Naive thymus-derived CD8-positive, alpha-beta T cell (primary cell): Measurements from ENCODE around the gene SHKBP1. TPM values are rescaled to one million over a fixed set of nuclear protein-coding genes. Genes with fewer than 3 reads are reported as not detected.
A peak's percentile ranks its signal among the peaks of the same experiment; 100 is the strongest.
"Not testable (repeated sequence)": the region's sequence is repeated elsewhere in the genome, so short reads cannot be mapped to it uniquely, and the experiment has no call there.

Experiments
- ATAC-seq, 2 donors: fragments of 150-1000 bp; cut with Tn5 transposase in 1 of 2; sonication (Bioruptor Pico), chemical (Tn5 transposase) in 1 of 2; 1 replicate in 1 of 2; 2 replicates in 1 of 2; pipeline ENCODE4 v1.10.0; 2021; ENCODE audit warnings: mild to moderate bottlenecking in 2 of 2, moderate library complexity in 2 of 2
- POLR2A ChIA-PET: fragments of 350-600 bp; sonication (Branson Sonifier 250); formaldehyde crosslinking; loops from one replicate; lab custom pipeline; 2021; ENCODE audit warnings: antibody characterized with exemption; lab: Charles Lee
- DNase-seq, 10 donors: peaks; one replicate each; pipeline versions ENCODE4 v3.0.0 to v3.0.0-alpha.2; 2020 to 2022
- H3K27ac Mint-ChIP-seq, 10 donors: one replicate each; pipeline ENCODE4 v1.8.0; 2020 to 2022; ENCODE audit warnings: mild to moderate bottlenecking in 10 of 10, mixed read lengths in 10 of 10, moderate library complexity in 4 of 10, inconsistent platforms in 1 of 10
- H3K27me3 Mint-ChIP-seq, 5 donors: one replicate each; pipeline ENCODE4 v1.8.0; 2021 to 2022; ENCODE audit warnings: mixed read lengths in 5 of 5
- H3K36me3 Mint-ChIP-seq, 3 donors: one replicate each; pipeline ENCODE4 v1.8.0; 2020 to 2022; ENCODE audit warnings: mixed read lengths in 3 of 3, mild to moderate bottlenecking in 2 of 3, inconsistent platforms in 1 of 3
- H3K4me1 Mint-ChIP-seq, 4 donors: one replicate each; pipeline ENCODE4 v1.8.0; 2021 to 2022; ENCODE audit warnings: mixed read lengths in 4 of 4
- H3K4me3 Mint-ChIP-seq, 10 donors: one replicate each; pipeline ENCODE4 v1.8.0; 2020 to 2022; ENCODE audit warnings: mild to moderate bottlenecking in 10 of 10, mixed read lengths in 10 of 10, moderate library complexity in 6 of 10, inconsistent platforms in 1 of 10
- H3K9me3 Mint-ChIP-seq, 9 donors: one replicate each; pipeline ENCODE4 v1.8.0; 2020 to 2022; ENCODE audit warnings: mixed read lengths in 9 of 9, mild to moderate bottlenecking in 3 of 9, inconsistent platforms in 1 of 9, moderate library complexity in 1 of 9
- polyA plus RNA-seq, 3 donors: library from polyadenylated mRNA; unstranded; fragments of 300-500 nt; fragmentation: Illumina TruSeq; gene quantifications; one replicate each; pipeline ENCODE4 v1.2.3, GENCODE V29; 2021
- total RNA-seq, 8 experiments: library from RNA in 2 of 8; stranded (reverse) in 2 of 8; gene quantifications; one replicate each; pipeline ENCODE4 v1.2.3 and lab custom pipeline; 2021 to 2026

The SHKBP1 gene
- total and polyA plus RNA-seq, 5 experiments from 2014 or later, result 85.3 to 122 (median 98.9) TPM

DNA sequence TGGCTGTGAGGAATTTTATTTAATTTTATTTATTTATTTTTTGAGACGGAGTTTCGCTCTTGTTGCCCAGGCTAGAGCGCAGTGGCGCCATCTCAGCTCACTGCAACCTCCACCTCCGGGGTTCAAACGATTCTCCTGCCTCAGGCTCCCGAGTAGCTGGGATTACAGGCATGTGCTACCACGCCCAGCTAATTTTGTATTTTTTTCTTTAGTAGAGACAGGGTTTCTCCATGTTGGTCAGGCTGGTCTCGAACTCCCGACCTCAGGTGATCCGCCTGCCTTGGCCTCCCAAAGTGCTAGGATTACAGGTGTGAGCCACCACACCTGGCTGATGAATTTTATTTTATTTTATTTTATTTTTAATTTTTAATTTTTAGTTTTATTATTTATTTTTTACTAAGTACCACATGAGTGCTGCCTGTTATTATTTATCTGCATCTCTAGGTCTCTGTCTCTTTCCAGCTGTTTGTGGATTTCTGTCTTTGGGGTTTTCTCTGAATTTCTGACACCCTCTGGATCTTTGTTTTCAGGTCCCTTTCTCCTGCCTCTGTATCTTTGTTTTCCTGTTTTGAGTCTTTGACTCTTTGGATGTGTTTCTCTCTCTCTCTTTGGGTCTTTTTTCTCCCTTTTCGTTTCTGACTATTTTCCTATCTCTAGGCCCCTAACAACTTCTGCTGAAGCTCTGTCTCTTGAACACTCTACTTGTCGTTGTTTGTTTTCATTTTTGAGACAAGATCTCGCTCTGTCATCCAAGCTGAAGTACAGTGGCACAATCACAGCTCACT, 47.9 kb downstream of the SHKBP1 start:
- not testable (repeated sequence) for DNase-seq, H3K4me3 Mint-ChIP-seq, ATAC-seq, H3K27me3 Mint-ChIP-seq, H3K9me3 Mint-ChIP-seq
- Mint-ChIP-seq H3K4me1 (peaks cover 0 to 16% (median 3%) of the 10 kb centered on the region in 4 donors), H3K36me3 (peaks cover 0 to 60% (median 9%) of the 10 kb centered on the region in 3 donors), H3K27ac (peak overlapping the region in 6 of 10 donors; percentile 10 to 85 (median 50))
- POLR2A ChIA-PET, result interaction anchor here (0.6 to 1.6 kb wide), 2 partner anchors 10 to 1413 kb away, joined by 3 to 4 read pairs; no protein-coding TSS in a partner anchor

GRCh38 chr19:40625406-40626120, 48.9 kb downstream of the SHKBP1 start:
- no peaks in the 10 kb centered on the region for H3K9me3 Mint-ChIP-seq
- no peak overlapping the region for H3K4me3 Mint-ChIP-seq
- H3K27me3 Mint-ChIP-seq, result no peaks in the 10 kb centered on the region
- peak overlapping the region in 4 of 10 donors; percentile 20 to 83 (median 43) for H3K27ac Mint-ChIP-seq
- peaks cover 0 to 16% (median 7%) of the 10 kb centered on the region in 4 donors for H3K4me1 Mint-ChIP-seq
- peaks cover 4 to 60% (median 7%) of the 10 kb centered on the region in 3 donors for H3K36me3 Mint-ChIP-seq
- ATAC-seq, result no peak
- POLR2A ChIA-PET, result interaction anchor here (0.6 kb wide), 1 partner anchor 1414 kb away, joined by 4 read pairs; no protein-coding TSS in a partner anchor
- DNase-seq, result peak in 1 of 10 donors; percentile 37

DNA sequence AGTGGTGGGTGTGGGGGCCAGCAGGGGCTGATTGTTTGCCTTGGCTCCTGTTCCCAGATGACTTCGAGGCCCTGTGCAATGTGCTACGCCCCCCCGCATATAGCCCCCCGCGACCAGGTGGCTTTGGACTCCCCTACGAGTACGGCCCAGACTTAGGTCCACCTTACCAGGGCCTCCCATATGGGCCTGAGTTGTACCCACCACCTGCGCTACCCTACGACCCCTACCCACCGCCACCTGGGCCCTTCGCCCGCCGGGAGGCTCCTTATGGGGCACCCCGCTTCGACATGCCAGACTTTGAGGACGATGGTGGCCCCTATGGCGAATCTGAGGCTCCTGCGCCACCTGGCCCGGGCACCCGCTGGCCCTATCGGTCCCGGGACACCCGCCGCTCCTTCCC, 50.2 kb downstream of the SHKBP1 start:
- no peak overlapping the region for H3K4me3 Mint-ChIP-seq
- DNase-seq (peak in 1 of 10 donors; percentile 54), ATAC-seq (no peak)
- peaks cover 4 to 47% (median 7%) of the 10 kb centered on the region in 3 donors for H3K36me3 Mint-ChIP-seq
- H3K9me3 Mint-ChIP-seq, result no peaks in the 10 kb centered on the region
- H3K4me1 Mint-ChIP-seq, result peaks cover 0 to 13% (median 7%) of the 10 kb centered on the region in 4 donors
- H3K27ac Mint-ChIP-seq, result no peak overlapping the region
- POLR2A ChIA-PET, result interaction anchor here (0.6 to 1.3 kb wide), 2 partner anchors 26 to 676 kb away, joined by 3 read pairs; no protein-coding TSS in a partner anchor
- H3K27me3 Mint-ChIP-seq, result no peaks in the 10 kb centered on the region

- POLR2A ChIA-PET, result interaction anchor here (0.6 to 1.3 kb wide), 2 partner anchors 27 to 675 kb away, joined by 3 read pairs; no protein-coding TSS in a partner anchor
- Mint-ChIP-seq H3K4me3 (no peak overlapping the region), H3K27ac (peak overlapping the region in 1 of 10 donors; percentile 77), H3K9me3 (no peaks in the 10 kb centered on the region), H3K36me3 (peaks cover 4 to 42% (median 7%) of the 10 kb centered on the region in 3 donors), H3K4me1 (peaks cover 0 to 13% (median 7%) of the 10 kb centered on the region in 4 donors), H3K27me3 (no peaks in the 10 kb centered on the region)
- ATAC-seq, result no peak
- peak in 1 of 10 donors; percentile 53 for DNase-seq
Measured at GRCh38 chr19:40627486-40628279, 51.0 kb downstream of the SHKBP1 start.

DNA sequence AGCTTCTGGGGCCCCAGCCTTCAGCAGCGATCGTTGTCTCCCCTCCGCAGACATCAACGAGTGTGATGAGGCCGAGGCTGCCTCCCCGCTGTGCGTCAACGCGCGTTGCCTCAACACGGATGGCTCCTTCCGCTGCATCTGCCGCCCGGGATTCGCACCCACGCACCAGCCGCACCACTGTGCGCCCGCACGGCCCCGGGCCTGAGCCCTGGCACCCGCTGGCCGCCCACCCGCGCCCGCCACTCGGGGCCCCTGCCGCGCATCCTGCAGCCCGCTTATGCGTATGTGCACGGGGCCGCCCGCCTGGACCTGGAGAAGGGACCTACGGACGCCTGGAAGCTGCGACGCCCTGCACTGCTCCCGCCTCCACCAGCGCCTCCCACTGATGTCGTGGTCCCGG, 52.7 kb downstream of the SHKBP1 start:
- peaks cover 7 to 18% (median 16%) of the 10 kb centered on the region in 4 donors for H3K4me1 Mint-ChIP-seq
- DNase-seq, result peak in 1 of 10 donors; percentile 57
- H3K9me3 Mint-ChIP-seq, result no peaks in the 10 kb centered on the region
- H3K4me3 Mint-ChIP-seq, result no peak overlapping the region
- H3K27ac Mint-ChIP-seq, result no peak overlapping the region
- POLR2A ChIA-PET, result no interaction called here
- no peaks in the 10 kb centered on the region for H3K27me3 Mint-ChIP-seq
- H3K36me3 Mint-ChIP-seq, result peaks cover 4 to 30% (median 7%) of the 10 kb centered on the region in 3 donors
- no peak for ATAC-seq

- POLR2A ChIA-PET, result interaction anchor here (1.0 kb wide), 1 partner anchor 21 kb away, joined by 3 read pairs; no protein-coding TSS in a partner anchor
- Mint-ChIP-seq H3K27me3 (peaks cover 0 to 4% (median 0%) of the 10 kb centered on the region in 5 donors), H3K4me3 (no peak overlapping the region), H3K9me3 (no peaks in the 10 kb centered on the region), H3K27ac (peak overlapping the region in 4 of 10 donors; percentile 15 to 76 (median 50)), H3K36me3 (peaks cover 4 to 21% (median 4%) of the 10 kb centered on the region in 3 donors), H3K4me1 (peaks cover 10 to 22% (median 14%) of the 10 kb centered on the region in 4 donors)
- ATAC-seq (no peak), DNase-seq (peak in 1 of 10 donors; percentile 21)
Measured at GRCh38 chr19:40630571-40631160, 54.0 kb downstream of the SHKBP1 start.

- POLR2A ChIA-PET, result no interaction called here
- Mint-ChIP-seq H3K9me3 (no peaks in the 10 kb centered on the region), H3K4me3 (no peak overlapping the region), H3K27ac (peak overlapping the region in 3 of 10 donors; percentile 32 to 66 (median 52)), H3K4me1 (peaks cover 10 to 22% (median 12%) of the 10 kb centered on the region in 4 donors), H3K36me3 (peaks cover 4 to 6% (median 4%) of the 10 kb centered on the region in 3 donors), H3K27me3 (peaks cover 0 to 7% (median 0%) of the 10 kb centered on the region in 5 donors)
- peak in 1 of 10 donors; percentile 15 for DNase-seq
- ATAC-seq, result no peak
Measured at GRCh38 chr19:40632311-40633036, 55.8 kb downstream of the SHKBP1 start.

GRCh38 chr19:40633207-40633606, 56.5 kb downstream of the SHKBP1 start:
- peak in 1 of 10 donors; percentile 8 for DNase-seq
- POLR2A ChIA-PET, result no interaction called here
- Mint-ChIP-seq H3K4me3 (no peak overlapping the region), H3K27me3 (peaks cover 0 to 7% (median 0%) of the 10 kb centered on the region in 5 donors), H3K36me3 (peaks cover 4 to 6% (median 4%) of the 10 kb centered on the region in 3 donors), H3K4me1 (peaks cover 10 to 22% (median 12%) of the 10 kb centered on the region in 4 donors), H3K9me3 (no peaks in the 10 kb centered on the region), H3K27ac (peak overlapping the region in 2 of 10 donors; percentile 49 to 73)
- ATAC-seq, result no peak

- peaks cover 7 to 22% (median 11%) of the 10 kb centered on the region in 4 donors for H3K4me1 Mint-ChIP-seq
- ATAC-seq (no peak), DNase-seq (peak in 1 of 10 donors; percentile 14)
- no peaks in the 10 kb centered on the region for H3K9me3 Mint-ChIP-seq
- peaks cover 0 to 10% (median 0%) of the 10 kb centered on the region in 5 donors for H3K27me3 Mint-ChIP-seq
- H3K27ac Mint-ChIP-seq, result no peak overlapping the region
- POLR2A ChIA-PET, result interaction anchor here (0.6 to 0.7 kb wide), 5 partner anchors 24 to 577 kb away, joined by 3 to 4 read pairs (median 3); no protein-coding TSS in a partner anchor
- no peaks in the 10 kb centered on the region for H3K36me3 Mint-ChIP-seq
- H3K4me3 Mint-ChIP-seq, result no peak overlapping the region
Measured at GRCh38 chr19:40638327-40638726, 61.7 kb downstream of the SHKBP1 start.

DNA sequence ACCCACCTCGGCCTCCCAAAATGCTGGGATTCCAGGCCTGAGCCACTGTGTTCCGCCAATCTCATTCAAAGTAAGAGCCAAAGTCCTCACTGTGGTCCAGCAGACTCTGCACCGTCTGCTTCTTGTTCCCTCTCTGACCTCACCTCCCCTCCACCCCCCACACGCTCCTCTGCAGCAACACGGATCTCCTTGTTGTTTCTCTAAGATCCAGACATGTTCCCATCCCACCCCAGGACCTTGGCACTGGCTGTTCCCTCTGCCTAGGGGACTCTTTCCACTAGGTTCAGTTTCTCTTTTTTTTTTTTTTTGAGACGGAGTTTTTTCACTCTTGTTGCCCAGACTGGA, 62.9 kb downstream of the SHKBP1 start:
- POLR2A ChIA-PET, result no interaction called here
- no peak overlapping the region for H3K27ac Mint-ChIP-seq
- no peak overlapping the region for H3K4me3 Mint-ChIP-seq
- DNase-seq (peak in 1 of 10 donors; percentile 45), ATAC-seq (no peak)
- no peaks in the 10 kb centered on the region for H3K9me3 Mint-ChIP-seq
- peaks cover 0 to 10% (median 0%) of the 10 kb centered on the region in 5 donors for H3K27me3 Mint-ChIP-seq
- H3K4me1 Mint-ChIP-seq, result peaks cover under 1 to 9% (median under 1%) of the 10 kb centered on the region in 4 donors
- H3K36me3 Mint-ChIP-seq, result no peaks in the 10 kb centered on the region

- Mint-ChIP-seq H3K9me3 (no peaks in the 10 kb centered on the region), H3K27me3 (peaks cover 0 to 6% (median 0%) of the 10 kb centered on the region in 5 donors), H3K27ac (peak overlapping the region in 2 of 10 donors; percentile 37 to 48), H3K4me3 (no peak overlapping the region), H3K36me3 (no peaks in the 10 kb centered on the region), H3K4me1 (peaks cover 0 to 8% (median 0%) of the 10 kb centered on the region in 4 donors)
- DNase-seq (peak in 1 of 10 donors; percentile 8), ATAC-seq (no peak)
- POLR2A ChIA-PET, result no interaction called here
Measured at GRCh38 chr19:40640744-40641143, 64.1 kb downstream of the SHKBP1 start.
